GM12864 (cell line): ENCODE data around the gene SAP30L.

ENCODE experiments used
- DNase-seq: peaks from one replicate; pipeline ENCODE4 v3.0.0-alpha.2; 2011; ENCODE audit warnings: low read depth
- H3K4me3 ChIP-seq: 2 replicates; pipeline ENCODE4 v1.5.1; 2011; ENCODE audit warnings: mild to moderate bottlenecking, low read depth, low read length, control low read depth
- CTCF ChIP-seq: IDR thresholded peaks from 2 replicates; pipeline ENCODE4 v1.5.1; 2011; ENCODE audit warnings: low read depth, mild to moderate bottlenecking, moderate library complexity, low read length, control low read depth, inconsistent platforms; ENCODE audit errors: missing control alignments

Gene SAP30L

GRCh38 chr5:154480847-154481246 lies 35.0 kb downstream of the SAP30L start:
- TF ChIP-seq CTCF: no peak
- DNase-seq: no peak
- H3K4me3 ChIP-seq: no peak overlapping the region

DNA sequence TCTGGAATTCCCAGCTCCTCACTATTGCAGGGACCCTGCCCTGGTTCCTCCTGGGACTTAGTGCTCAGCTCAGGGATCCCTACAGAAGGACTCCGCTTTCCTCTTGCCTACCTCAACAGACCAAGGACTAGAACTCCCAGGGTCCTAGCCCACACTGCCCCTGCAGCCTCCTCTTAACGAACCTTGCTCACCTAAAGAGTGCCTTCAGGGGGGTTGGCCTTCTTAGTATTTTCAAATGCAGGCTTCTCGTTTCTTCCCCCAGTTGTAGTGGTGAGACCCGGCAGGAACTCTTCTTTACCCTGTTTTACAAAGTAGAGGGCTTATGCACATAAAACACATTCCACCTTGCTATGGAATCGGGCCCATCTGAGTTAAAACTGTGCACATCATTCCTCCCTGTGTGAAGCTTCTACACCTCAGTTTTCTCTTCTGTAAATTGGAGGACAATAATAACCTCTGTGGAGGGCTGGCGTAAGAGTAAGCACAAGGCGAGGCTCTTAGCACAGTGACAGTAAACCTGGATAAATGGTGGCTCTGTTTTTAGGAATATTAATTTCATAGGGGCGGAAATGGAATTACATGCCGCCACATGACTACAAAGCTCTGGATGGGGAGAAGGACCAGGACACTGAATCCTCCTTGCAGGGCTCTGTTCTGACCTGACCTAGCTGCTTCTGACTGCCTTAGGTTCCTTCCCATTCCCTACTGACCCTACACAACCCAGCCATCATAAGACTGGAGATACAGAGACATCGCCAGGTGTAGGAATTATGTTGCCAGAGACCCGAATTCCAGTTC lies 36.0 kb downstream of the SAP30L start:
- no peak for DNase-seq
- H3K4me3 ChIP-seq: no peak overlapping the region
- no peak for TF ChIP-seq CTCF

DNA sequence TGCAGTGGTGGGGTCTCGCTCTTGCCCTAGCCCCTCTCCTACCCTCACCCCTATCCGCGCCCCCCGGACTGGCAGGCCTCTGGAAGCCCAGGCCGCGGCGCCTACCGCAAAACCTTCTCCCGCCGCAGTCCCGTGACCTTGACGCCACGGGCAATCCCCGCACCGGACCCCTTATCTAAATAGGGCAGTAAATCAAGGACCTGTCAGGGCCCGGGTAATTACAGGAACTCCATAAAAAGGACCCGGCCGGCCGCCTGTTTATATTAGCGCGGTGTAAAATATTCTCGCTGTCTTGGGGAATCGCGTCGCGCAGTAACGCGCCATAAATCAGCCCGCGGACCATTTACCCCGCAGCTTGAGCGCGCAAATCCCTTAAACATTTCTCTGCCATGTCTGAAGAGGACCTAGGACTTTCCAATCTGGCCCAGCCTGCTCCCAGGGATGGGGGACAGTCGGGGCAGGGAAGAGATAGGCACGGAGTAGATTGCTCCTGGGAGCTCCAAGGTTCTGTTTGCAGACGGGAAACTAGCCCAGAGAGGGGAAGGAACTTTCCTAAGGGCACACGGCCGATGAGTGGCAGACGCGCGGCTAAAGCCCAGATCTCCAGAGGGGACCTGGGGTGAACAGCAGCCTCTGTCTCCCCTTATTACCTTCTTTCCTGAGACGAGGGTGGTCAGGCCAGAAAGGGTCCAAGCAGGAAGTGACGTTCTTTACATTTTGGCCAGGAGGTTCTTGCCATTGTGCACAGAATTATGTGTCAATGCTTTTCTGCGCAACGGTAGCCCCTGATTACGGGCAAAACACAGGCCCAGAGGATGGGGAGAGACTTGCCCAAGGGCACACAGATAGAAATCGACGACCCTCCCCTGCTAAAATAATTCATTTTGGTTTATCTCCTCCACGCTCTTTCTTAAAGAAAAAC lies 37.0 kb downstream of the SAP30L start:
- TF ChIP-seq CTCF: no peak
- DNase-seq: no peak
- H3K4me3 ChIP-seq: no peak overlapping the region

GRCh38 chr5:154483654-154484392 lies 38.0 kb downstream of the SAP30L start:
- TF ChIP-seq CTCF: no peak
- H3K4me3 ChIP-seq: no peak overlapping the region
- DNase-seq: no peak

- no peak for TF ChIP-seq CTCF
- DNase-seq: no peak
- H3K4me3 ChIP-seq: no peak overlapping the region
Measured at GRCh38 chr5:154484393-154485095, 38.7 kb downstream of the SAP30L start.

DNA sequence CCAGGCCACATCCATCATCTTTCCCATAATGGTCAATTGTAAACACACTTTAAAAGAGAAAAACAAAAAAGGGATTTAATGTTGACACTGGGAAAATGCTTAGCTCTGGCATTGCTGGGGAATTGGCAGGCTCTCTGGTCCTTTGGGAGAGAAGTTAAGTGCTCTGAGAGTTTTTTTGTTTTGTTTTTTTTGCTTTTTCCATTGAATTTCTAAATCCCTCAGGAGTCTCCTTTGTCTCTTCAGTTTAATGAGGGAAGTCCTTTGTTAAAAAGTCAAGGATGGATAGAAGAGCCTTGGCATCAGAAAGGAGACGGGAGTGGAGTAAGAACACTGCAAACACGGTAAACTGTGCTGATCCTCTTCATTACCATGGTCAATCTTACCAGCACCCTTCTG lies 39.3 kb downstream of the SAP30L start:
- H3K4me3 ChIP-seq: no peak overlapping the region
- no peak for DNase-seq
- TF ChIP-seq CTCF: no peak
